ENCODE data around the gene KCNG4. TPM values are rescaled to one million over a fixed set of nuclear protein-coding genes. Genes with fewer than 3 reads are reported as not detected.

Gene KCNG4
- total and polyA plus RNA-seq, 10 of the 15 experiments (the other 5 are each of a cell fraction or from before 2014, with no cell fraction given): not detected

GRCh38 chr16:84182104-84182503 lies 57.7 kb downstream of the KCNG4 start:
- no peak overlapping the region for H3K9ac ChIP-seq (ENCODE audit: control insufficient read depth, insufficient read depth, low read length)
- H3K36me3 ChIP-seq (ENCODE audit: control insufficient read depth in 2 of 2, insufficient read depth in 2 of 2, low read length in 1 of 2): peaks cover 5 to 23% of the 10 kb centered on the region in 2 experiments; a peak in 3 of 4 replicates
- in situ Hi-C loops (cut with MboI): loop anchor here (5.0 kb wide), 1 partner anchor 225 kb away; no protein-coding TSS in a partner anchor
- H3K27me3 ChIP-seq (replicated peaks in 1 of 2; ENCODE audit: control insufficient read depth in 2 of 2, insufficient read depth in 2 of 2, low read length in 1 of 2): no peaks in the 10 kb centered on the region
- ChIA-PET POLR2A (no interaction called here), RAD21 (ENCODE audit: unreplicated experiment) (no interaction called here), CTCF (no interaction called here), SMC1A (ENCODE audit: uncharacterized antibody, unreplicated experiment) (no interaction called here)
- ATAC-seq: no peak
- TF ChIP-seq NFYB (IDR thresholded peaks at IDR 0.05; ENCODE audit: insufficient read depth, low read depth, low read length): no peak
- no peak for TF ChIP-seq TBL1XR1 (IDR thresholded peaks at IDR 0.05; ENCODE audit: low read depth, low read length)
- TF ChIP-seq STAT1 (conservative IDR thresholded peaks at IDR 0.05): no peak
- no peak for TF ChIP-seq TARDBP (IDR thresholded peaks at IDR 0.05; ENCODE audit: borderline replicate concordance)
- TF ChIP-seq IKZF1 (conservative IDR thresholded peaks at IDR 0.05): no peak
- WGBS (ENCODE audit: insufficient coverage, insufficient replicate concordance, low lambda C conversion rate, missing lambda C conversion rate): 91% methylated on average over 18 of the region's 18 CpGs
- no peak for DNase-seq (ENCODE audit: low read depth, low spot score)
- intact Hi-C loops (cut with micrococcal nuclease; ENCODE audit: unreplicated experiment): no loop called here
- no TSS peak for BruUV-seq (replicated peaks)
- no peak overlapping the region for H3K4me3 ChIP-seq
- no peak overlapping the region for H3K4me2 ChIP-seq (ENCODE audit: control insufficient read depth, insufficient read depth)
- no peaks in the 10 kb centered on the region for H4K20me1 ChIP-seq (ENCODE audit: control insufficient read depth, insufficient read depth)
- no peak for FAIRE-seq
- no peaks in the 10 kb centered on the region for H3K9me3 ChIP-seq (replicated peaks; ENCODE audit: control insufficient read depth, insufficient read depth, low read length)
- no peak overlapping the region for H3K27ac ChIP-seq (ENCODE audit: control insufficient read depth, insufficient read depth)
- no peak overlapping the region for H2AFZ ChIP-seq (ENCODE audit: control insufficient read depth, low read depth, low read length)
- no peaks in the 10 kb centered on the region for H3K4me1 ChIP-seq (ENCODE audit: control insufficient read depth, insufficient read depth, low read length)
- H3K79me2 ChIP-seq (ENCODE audit: control insufficient read depth, insufficient read depth, low read length): peaks cover 17% of the 10 kb centered on the region

- BruUV-seq (replicated peaks): no TSS peak
- DNase-seq (ENCODE audit: low read depth, low spot score) (no peak), ATAC-seq (no peak), FAIRE-seq (no peak)
- ChIA-PET POLR2A (no interaction called here), CTCF (interaction anchor here (1.5 kb wide), 1 partner anchor 92 kb away, joined by 3 read pairs; no protein-coding TSS in a partner anchor), RAD21 (ENCODE audit: unreplicated experiment) (no interaction called here), SMC1A (ENCODE audit: uncharacterized antibody, unreplicated experiment) (no interaction called here)
- in situ Hi-C loops (cut with MboI) (loop anchor here (5.0 kb wide), 1 partner anchor 224 kb away; no protein-coding TSS in a partner anchor), intact Hi-C loops (cut with micrococcal nuclease; ENCODE audit: unreplicated experiment) (no loop called here)
- H2AFZ ChIP-seq (ENCODE audit: control insufficient read depth, low read depth, low read length): no peak overlapping the region
- no peaks in the 10 kb centered on the region for H4K20me1 ChIP-seq (ENCODE audit: control insufficient read depth, insufficient read depth)
- H3K27ac ChIP-seq (ENCODE audit: control insufficient read depth, insufficient read depth): no peak overlapping the region
- no peaks in the 10 kb centered on the region for H3K9me3 ChIP-seq (replicated peaks; ENCODE audit: control insufficient read depth, insufficient read depth, low read length)
- H3K4me3 ChIP-seq: no peak overlapping the region
- no peak overlapping the region for H3K4me2 ChIP-seq (ENCODE audit: control insufficient read depth, insufficient read depth)
- peaks cover 5 to 23% of the 10 kb centered on the region in 2 experiments; a peak in 3 of 4 replicates for H3K36me3 ChIP-seq (ENCODE audit: control insufficient read depth in 2 of 2, insufficient read depth in 2 of 2, low read length in 1 of 2)
- WGBS (ENCODE audit: insufficient coverage, insufficient replicate concordance, low lambda C conversion rate, missing lambda C conversion rate): 95% methylated on average over 41 of the region's 41 CpGs
- H3K9ac ChIP-seq (ENCODE audit: control insufficient read depth, insufficient read depth, low read length): no peak overlapping the region
- no peaks in the 10 kb centered on the region for H3K27me3 ChIP-seq (replicated peaks in 1 of 2; ENCODE audit: control insufficient read depth in 2 of 2, insufficient read depth in 2 of 2, low read length in 1 of 2)
- H3K4me1 ChIP-seq (ENCODE audit: control insufficient read depth, insufficient read depth, low read length): 0 out of 2 replicates have a peak, but pooled peaks cover 1% of the 10 kb centered on the region
- H3K79me2 ChIP-seq (ENCODE audit: control insufficient read depth, insufficient read depth, low read length): peaks cover 12% of the 10 kb centered on the region
- TF ChIP-seq CBFB (IDR thresholded peaks at IDR 0.05; ENCODE audit: low read depth) (no peak), PBX3 (IDR thresholded peaks at IDR 0.05; ENCODE audit: insufficient replicate concordance, low read depth, low read length) (no peak), STAT1 (conservative IDR thresholded peaks at IDR 0.05) (no peak), MEF2B (IDR thresholded peaks at IDR 0.05; ENCODE audit: partially characterized antibody, poor library complexity, severe bottlenecking) (no peak), KAT2A (conservative IDR thresholded peaks at IDR 0.05; ENCODE audit: control insufficient read depth, low read depth, low read length) (no peak), MEF2A (IDR thresholded peaks at IDR 0.05; ENCODE audit: insufficient read depth, low read depth, low read length) (no peak), GATAD2B (conservative IDR thresholded peaks at IDR 0.05; ENCODE audit: low read depth) (no peak), WRNIP1 (IDR thresholded peaks at IDR 0.05; ENCODE audit: borderline replicate concordance, low read depth, low read length) (no peak), YBX1 (IDR thresholded peaks at IDR 0.05) (no peak)
These were observed 58.5 kb downstream of the KCNG4 start for GRCh38 chr16:84181144-84181915.

All from GM12878 (cell line).